Upper lobe of left lung (tissue), 6 donors: ENCODE data around the gene RFC1. TPM values are rescaled to one million over a fixed set of nuclear protein-coding genes. Genes with fewer than 3 reads are reported as not detected.

Experiments used
- ATAC-seq, 2 donors: fragments of 200-7000 bp; cut with Tn5 transposase; one replicate each; pipeline ENCODE4 v1.9.1; 2022; ENCODE audit warnings: mild to moderate bottlenecking in 2 of 2, moderate library complexity in 2 of 2; ENCODE audit not compliant: low FRiP score in 2 of 2
- DNase-seq, 2 donors: peaks; one replicate each; pipeline ENCODE4 v3.0.0-alpha.2; 2019 to 2020
- H3K27ac ChIP-seq, 4 donors: fragments of 200-600 bp; sonication (generic); one replicate each; pipeline ENCODE4 v1.5.1; 2016 to 2019
- H3K27me3 ChIP-seq, 4 donors: fragments of 200-600 bp; sonication (generic); one replicate each; pipeline ENCODE4 v1.5.1; 2017 to 2019
- H3K36me3 ChIP-seq, 4 donors: fragments of 200-600 bp; sonication (generic); one replicate each; pipeline ENCODE4 v1.5.1; 2016 to 2019
- H3K4me1 ChIP-seq, 4 donors: fragments of 200-600 bp; sonication (generic); one replicate each; pipeline ENCODE4 v1.5.1; 2018 to 2019
- H3K4me3 ChIP-seq, 4 donors: fragments of 200-600 bp; sonication (generic); one replicate each; pipeline ENCODE4 v1.5.1; 2017 to 2019; ENCODE audit warnings: mild to moderate bottlenecking in 2 of 4, moderate library complexity in 1 of 4
- H3K9me3 ChIP-seq, 4 donors: fragments of 200-600 bp; sonication (generic); one replicate each; pipeline ENCODE4 v1.5.1; 2018 to 2019
- CTCF ChIP-seq, 6 experiments: fragments of 450-650 bp in 4 of 6; fragments of 200-600 bp in 2 of 6; sonication (generic) in 2 of 6; IDR thresholded peaks; one replicate each; pipeline ENCODE4 v1.5.1; 2016 to 2019; ENCODE audit warnings: antibody characterized with exemption in 6 of 6
- EP300 ChIP-seq, 4 donors: sonication (generic); formaldehyde crosslinking; IDR thresholded peaks; one replicate each; pipeline ENCODE4 v1.5.1; 2017; ENCODE audit warnings: antibody characterized with exemption in 4 of 4, control low read depth in 2 of 4
- POLR2A ChIP-seq, 4 donors: fragments of 450-650 bp; IDR thresholded peaks; one replicate each; pipeline ENCODE4 v1.5.1; 2016 to 2017; ENCODE audit warnings: antibody characterized with exemption in 4 of 4, mild to moderate bottlenecking in 2 of 4
- POLR2AphosphoS5 ChIP-seq, 2 donors: sonication (generic); formaldehyde crosslinking; IDR thresholded peaks; one replicate each; pipeline ENCODE4 v1.5.1; 2017; ENCODE audit warnings: antibody characterized with exemption in 2 of 2
- WGBS, 2 donors: methylation state at CpG; one replicate each; pipeline ENCODE4 v1.1.5; 2017 to 2018; 5-methylcytosine and 5-hydroxymethylcytosine counted together
- total RNA-seq, 6 donors: library from RNA; depleted of rRNA in 4 of 6; stranded (reverse); fragments of >200 nt in 4 of 6; gene quantifications; one replicate each; pipeline versions ENCODE4 v1.1.0 to v1.2.1, GENCODE V29; 2016 to 2021
- donor health status: DM: no; HTN: no; CAD: no; lungs with moderate emphysema.
- donor health status: DM: no; HTN: yes; CAD: no; lungs with severe emphysema.

The RFC1 gene
- total RNA-seq, 6 donors from 2014 or later, result 33.0 to 127 (median 44.4) TPM

GRCh38 chr4:39259571-39260330 lies 106.4 kb downstream of the RFC1 start:
- Histone ChIP-seq H3K4me3 (no peak overlapping the region), H3K27me3 (no peaks in the 10 kb centered on the region), H3K9me3 (no peaks in the 10 kb centered on the region), H3K27ac (no peak overlapping the region), H3K36me3 (peaks cover 0 to 28% (median 6%) of the 10 kb centered on the region in 4 donors), H3K4me1 (no peaks in the 10 kb centered on the region)
- ATAC-seq (no peak), DNase-seq (no peak)
- TF ChIP-seq CTCF (IDR thresholded peaks at IDR 0.05), result no peak
- TF ChIP-seq POLR2A (IDR thresholded peaks at IDR 0.05), result no peak
- no peak for TF ChIP-seq POLR2AphosphoS5 (IDR thresholded peaks at IDR 0.05)
- no peak for TF ChIP-seq EP300 (IDR thresholded peaks at IDR 0.05)
- 89 to 98% methylated on average over 4 of the region's 4 CpGs for WGBS, 2 donors

GRCh38 chr4:39256436-39256835 lies 109.7 kb downstream of the RFC1 start:
- Histone ChIP-seq H3K4me3 (no peak overlapping the region), H3K9me3 (no peaks in the 10 kb centered on the region), H3K36me3 (peaks cover 0 to 28% (median 6%) of the 10 kb centered on the region in 4 donors), H3K27ac (no peak overlapping the region), H3K4me1 (no peaks in the 10 kb centered on the region), H3K27me3 (no peaks in the 10 kb centered on the region)
- DNase-seq, result no peak
- 91 to 100% methylated on average over 2 of the region's 2 CpGs for WGBS, 2 donors
- TF ChIP-seq POLR2A (IDR thresholded peaks at IDR 0.05) (no peak), EP300 (IDR thresholded peaks at IDR 0.05) (no peak), POLR2AphosphoS5 (IDR thresholded peaks at IDR 0.05) (no peak), CTCF (IDR thresholded peaks at IDR 0.05) (no peak)
- no peak for ATAC-seq

- TF ChIP-seq CTCF (IDR thresholded peaks at IDR 0.05) (no peak), EP300 (IDR thresholded peaks at IDR 0.05) (no peak), POLR2A (IDR thresholded peaks at IDR 0.05) (no peak), POLR2AphosphoS5 (IDR thresholded peaks at IDR 0.05) (no peak)
- Histone ChIP-seq H3K27ac (peak overlapping the region in 1 of 4 donors; percentile 39), H3K9me3 (no peaks in the 10 kb centered on the region), H3K4me3 (no peak overlapping the region), H3K4me1 (no peaks in the 10 kb centered on the region), H3K36me3 (peaks cover 0 to 23% (median 6%) of the 10 kb centered on the region in 4 donors), H3K27me3 (no peaks in the 10 kb centered on the region)
- ATAC-seq (no peak), DNase-seq (no peak)
- 80 to 81% methylated on average over 5 of the region's 5 CpGs for WGBS, 2 donors
These were observed 110.3 kb downstream of the RFC1 start for GRCh38 chr4:39255871-39256270.

GRCh38 chr4:39255266-39255665 lies 110.9 kb downstream of the RFC1 start:
- no peak overlapping the region for H3K4me3 ChIP-seq
- H3K27me3 ChIP-seq, result no peaks in the 10 kb centered on the region
- H3K4me1 ChIP-seq, result no peaks in the 10 kb centered on the region
- ATAC-seq (no peak), DNase-seq (no peak)
- 43 to 50% methylated on average over 2 of the region's 2 CpGs for WGBS, 2 donors
- H3K9me3 ChIP-seq, result no peaks in the 10 kb centered on the region
- H3K27ac ChIP-seq, result peak overlapping the region in 1 of 4 donors; percentile 39
- TF ChIP-seq POLR2A (IDR thresholded peaks at IDR 0.05) (no peak), CTCF (IDR thresholded peaks at IDR 0.05) (no peak), POLR2AphosphoS5 (IDR thresholded peaks at IDR 0.05) (no peak), EP300 (IDR thresholded peaks at IDR 0.05) (no peak)
- H3K36me3 ChIP-seq, result peaks cover 0 to 23% (median 3%) of the 10 kb centered on the region in 4 donors

- no peak overlapping the region for H3K4me3 ChIP-seq
- no peak for ATAC-seq
- no peak for DNase-seq
- no peaks in the 10 kb centered on the region for H3K4me1 ChIP-seq
- H3K27me3 ChIP-seq, result no peaks in the 10 kb centered on the region
- WGBS, 2 donors, result 90 to 93% methylated on average over 3 of the region's 3 CpGs
- peaks cover 0 to 15% (median 2%) of the 10 kb centered on the region in 4 donors for H3K36me3 ChIP-seq
- H3K9me3 ChIP-seq, result no peaks in the 10 kb centered on the region
- TF ChIP-seq POLR2A (IDR thresholded peaks at IDR 0.05) (no peak), POLR2AphosphoS5 (IDR thresholded peaks at IDR 0.05) (no peak), EP300 (IDR thresholded peaks at IDR 0.05) (no peak), CTCF (IDR thresholded peaks at IDR 0.05) (no peak)
- no peak overlapping the region for H3K27ac ChIP-seq
These were observed 122.7 kb downstream of the RFC1 start for GRCh38 chr4:39243462-39243861.
